Mucosa of descending colon (tissue), 3 donors: Measurements from ENCODE around the gene TJP1. TPM values are rescaled to one million over a fixed set of nuclear protein-coding genes. Genes with fewer than 3 reads are reported as not detected.
A peak's percentile ranks its signal among the peaks of the same experiment; 100 is the strongest.
"Not testable (repeated sequence)": the region's sequence is repeated elsewhere in the genome, so short reads cannot be mapped to it uniquely, and the experiment has no call there.

Source experiments
- ATAC-seq: fragments of 200-7000 bp; cut with Tn5 transposase; one replicate; pipeline ENCODE4 v1.9.1; 2020; ENCODE audit warnings: mild to moderate bottlenecking, moderate library complexity
- DNase-seq, 3 donors: peaks; one replicate each; pipeline ENCODE4 v3.0.0-alpha.2; 2020
- H3K36me3 ChIP-seq: fragments of 200-600 bp; one replicate; pipeline ENCODE4 v1.8.0; 2021; ENCODE audit warnings: low read depth, mild to moderate bottlenecking
- H3K4me1 ChIP-seq: fragments of 200-600 bp; one replicate; pipeline ENCODE4 v1.8.0; 2021; ENCODE audit warnings: low read depth, mild to moderate bottlenecking
- H3K4me3 ChIP-seq: fragments of 200-600 bp; one replicate; pipeline ENCODE4 v1.8.0; 2021; ENCODE audit warnings: mild to moderate bottlenecking
- H3K9me3 ChIP-seq: fragments of 200-600 bp; one replicate; pipeline ENCODE4 v1.8.0; 2021; ENCODE audit warnings: mild to moderate bottlenecking
- CTCF ChIP-seq: fragments of 200-600 bp; IDR thresholded peaks from one replicate; pipeline ENCODE4 v1.8.0; 2022; ENCODE audit warnings: antibody characterized with exemption, mild to moderate bottlenecking
- intact Hi-C, 2 donors: fragments of 100-400 bp; cut with DNase I in 1 of 2; cut with micrococcal nuclease in 1 of 2; formaldehyde crosslinking; loops; one replicate each; pipeline versions ENCODE4 v1.11.0 to v1.11.1; 2022; cut with DNase I, micrococcal nuclease
- total RNA-seq, 3 donors: library from RNA; stranded (reverse); fragmentation: NEBNext Ultra II Directional in 2 of 3; extraction: Animal tissue kit (Norgen Biotek cat#: 25700) in 2 of 3; gene quantifications; one replicate each; pipeline versions ENCODE4 v1.2.1 to v1.2.4, GENCODE V29; 2021 to 2023
- donor health status: DM: no; HTN: no; CAD: no; lungs with moderate emphysema.
- donor health status: DM: no; HTN: no; CAD: no.
- donor health status: DM: no; HTN: yes; CAD: no.

Gene TJP1
- total RNA-seq, 3 donors from 2014 or later = 78.8 to 129 (median 86.9) TPM

GRCh38 chr15:29698030-29698701 is 124.1 kb downstream of the TJP1 start:
- intact Hi-C loops = no loop called here

GRCh38 chr15:29696950-29697738 is 125.1 kb downstream of the TJP1 start:
- H3K4me1 ChIP-seq = no peaks in the 10 kb centered on the region
- no peak for DNase-seq
- ATAC-seq = no peak
- no peak overlapping the region for H3K4me3 ChIP-seq
- H3K9me3 ChIP-seq = no peaks in the 10 kb centered on the region
- H3K36me3 ChIP-seq = no peaks in the 10 kb centered on the region
- TF ChIP-seq CTCF = no peak
- intact Hi-C loops = no loop called here

More at GRCh38 chr15:29698030-29698701, 124.1 kb downstream of the TJP1 start:
- Histone ChIP-seq H3K36me3 (no peaks in the 10 kb centered on the region), H3K4me3 (no peak overlapping the region), H3K4me1 (no peaks in the 10 kb centered on the region), H3K9me3 (no peaks in the 10 kb centered on the region)
- TF ChIP-seq CTCF = no peak
- peak; percentile 78 for ATAC-seq
- DNase-seq = no peak

GRCh38 chr15:29696506-29696905 is 125.8 kb downstream of the TJP1 start:
- H3K9me3 ChIP-seq, ATAC-seq, H3K4me3 ChIP-seq, DNase-seq, H3K36me3 ChIP-seq, H3K4me1 ChIP-seq, intact Hi-C loops: not testable (repeated sequence)

- ATAC-seq (no peak), DNase-seq (no peak)
- intact Hi-C loops = no loop called here
- Histone ChIP-seq H3K36me3 (no peaks in the 10 kb centered on the region), H3K9me3 (no peaks in the 10 kb centered on the region), H3K4me3 (no peak overlapping the region), H3K4me1 (no peaks in the 10 kb centered on the region)
- TF ChIP-seq CTCF = no peak
These were observed 126.6 kb downstream of the TJP1 start for GRCh38 chr15:29695489-29696167.

- no peak for TF ChIP-seq CTCF
- DNase-seq (no peak), ATAC-seq (peak; percentile 59)
- Histone ChIP-seq H3K36me3 (no peaks in the 10 kb centered on the region), H3K9me3 (no peaks in the 10 kb centered on the region), H3K4me3 (no peak overlapping the region), H3K4me1 (peaks cover 8% of the 10 kb centered on the region)
- intact Hi-C loops = no loop called here
These were observed 129.0 kb downstream of the TJP1 start for GRCh38 chr15:29693225-29693624.

- Histone ChIP-seq H3K4me1 (peaks cover 9% of the 10 kb centered on the region), H3K4me3 (no peak overlapping the region), H3K36me3 (no peaks in the 10 kb centered on the region), H3K9me3 (no peaks in the 10 kb centered on the region)
- TF ChIP-seq CTCF = no peak
- no peak for ATAC-seq
- DNase-seq = no peak
- intact Hi-C loops = no loop called here
These were observed 129.7 kb downstream of the TJP1 start for GRCh38 chr15:29692527-29692926.
